Measurements from ENCODE around the gene RASSF5. TPM values are rescaled to one million over a fixed set of nuclear protein-coding genes. Genes with fewer than 3 reads are reported as not detected.
A peak's percentile ranks its signal among the peaks of the same experiment; 100 is the strongest.

The RASSF5 gene
- total and polyA plus RNA-seq, 10 of the 15 experiments (the other 5 are each of a cell fraction or from before 2014, with no cell fraction given): 14.0 to 89.6 (median 68.9) TPM

GRCh38 chr1:206635080-206635977, 128.0 kb downstream of the RASSF5 start, which contains the start of gene DYRK3:
TSS of gene DYRK3 (plus strand) at chr1:206635536. CDS start at chr1:206635704, 168 bp downstream.
- Histone ChIP-seq H3K27me3 (replicated peaks in 1 of 2; ENCODE audit: control insufficient read depth in 2 of 2, insufficient read depth in 2 of 2, low read length in 1 of 2) (no peaks in the 10 kb centered on the region), H3K4me1 (ENCODE audit: control insufficient read depth, insufficient read depth, low read length) (peaks cover 26% of the 10 kb centered on the region), H3K27ac (ENCODE audit: control insufficient read depth, insufficient read depth) (peak within 1 kb of the TSS; percentile 62), H4K20me1 (ENCODE audit: control insufficient read depth, insufficient read depth) (no peaks in the 10 kb centered on the region), H2AFZ (ENCODE audit: control insufficient read depth, low read depth, low read length) (peak within 1 kb of the TSS; percentile 92), H3K36me3 (ENCODE audit: control insufficient read depth in 2 of 2, insufficient read depth in 2 of 2, low read length in 1 of 2) (no peaks in the 10 kb centered on the region), H3K9me3 (replicated peaks; ENCODE audit: control insufficient read depth, insufficient read depth, low read length) (no peaks in the 10 kb centered on the region), H3K4me3 (peak within 1 kb of the TSS; percentile 94), H3K79me2 (ENCODE audit: control insufficient read depth, insufficient read depth, low read length) (peaks cover 18% of the 10 kb centered on the region), H3K9ac (ENCODE audit: control insufficient read depth, insufficient read depth, low read length) (peak within 1 kb of the TSS; percentile 76), H3K4me2 (ENCODE audit: control insufficient read depth, insufficient read depth) (peak within 1 kb of the TSS; percentile 99)
- POLR2A ChIA-PET: interaction anchor here (0.7 to 7.5 kb wide), 19 partner anchors 13 to 284 kb away, joined by 3 to 92 read pairs (median 5); partner anchors contain the start of genes EIF2D, IKBKE and RASSF5
- CTCF ChIA-PET: interaction anchor here (0.7 to 19.1 kb wide), 38 partner anchors 8 to 347 kb away, joined by 3 to 1150 read pairs (median 5); partner anchors contain the start of genes EIF2D, FCMR and IKBKE
- BruUV-seq (replicated peaks): no TSS peak
- intact Hi-C loops (cut with micrococcal nuclease; ENCODE audit: unreplicated experiment): loop anchor here (2.0 to 10.0 kb wide), 4 partner anchors 23 to 277 kb away; partner anchors contain the start of gene EIF2D
- ATAC-seq: peak; percentile 92
- peak; percentile 71 for DNase-seq (ENCODE audit: low read depth, low spot score)
- WGBS (ENCODE audit: insufficient coverage, insufficient replicate concordance, low lambda C conversion rate, missing lambda C conversion rate): under 1% methylated on average over 77 of the region's 84 CpGs
- RAD21 ChIA-PET (ENCODE audit: unreplicated experiment): interaction anchor here (0.7 to 8.7 kb wide), 33 partner anchors 12 to 347 kb away, joined by 3 to 207 read pairs (median 5); partner anchors contain the start of genes EIF2D, FCMR, IKBKE and IL19
- peak; percentile 38 for FAIRE-seq
- SMC1A ChIA-PET (ENCODE audit: uncharacterized antibody, unreplicated experiment): interaction anchor here (0.6 to 10.6 kb wide), 40 partner anchors 9 to 441 kb away, joined by 3 to 301 read pairs (median 4); partner anchors contain the start of genes EIF2D, FCMR and IL19
- in situ Hi-C loops (cut with MboI): no loop called here
- TF ChIP-seq BMI1 (IDR thresholded peaks at IDR 0.05; ENCODE audit: borderline replicate concordance) (peak; percentile 99), TBL1XR1 (IDR thresholded peaks at IDR 0.05; ENCODE audit: low read depth, low read length) (0 out of 2 replicates have a peak, but pooled peaks have one; percentile 6), DPF2 (IDR thresholded peaks at IDR 0.05) (peak; percentile 80; the same call in 1 of the 2 replicates), RCOR1 (conservative IDR thresholded peaks at IDR 0.05; ENCODE audit: low read depth, low read length) (0 out of 2 replicates have a peak, but pooled peaks have one; percentile 72), MEF2B (IDR thresholded peaks at IDR 0.05; ENCODE audit: partially characterized antibody, poor library complexity, severe bottlenecking) (peak; percentile 44), CREB1 (IDR thresholded peaks at IDR 0.05; ENCODE audit: low read depth) (peak; percentile 87), SMAD5 (IDR thresholded peaks at IDR 0.05; ENCODE audit: low read depth) (peak; percentile 73; the same call in 1 of the 2 replicates), BHLHE40 (IDR thresholded peaks at IDR 0.05; ENCODE audit: borderline replicate concordance in 1 of 2, low read depth in 2 of 2, low read length in 1 of 2) (peak; percentile 55 to 83; a peak in 3 of 4 replicates), RB1 (IDR thresholded peaks at IDR 0.05; ENCODE audit: borderline replicate concordance) (peak; percentile 84; the same call in 1 of the 2 replicates), ZNF24 (IDR thresholded peaks at IDR 0.05) (no peak), EED (IDR thresholded peaks at IDR 0.05; ENCODE audit: low read depth) (peak; percentile 86), GATAD2B (conservative IDR thresholded peaks at IDR 0.05; ENCODE audit: low read depth) (peak; percentile 98), ASH2L (IDR thresholded peaks at IDR 0.05; ENCODE audit: borderline replicate concordance, low read depth) (peak; percentile 84; the same call in 1 of the 2 replicates), POLR2AphosphoS2 (IDR thresholded peaks at IDR 0.05; ENCODE audit: low read depth, low read length) (peak; percentile 59; the same call in 1 of the 2 replicates), FOXM1 (IDR thresholded peaks at IDR 0.05; ENCODE audit: low read depth, low read length) (no peak), MAX (IDR thresholded peaks at IDR 0.05; ENCODE audit: low read depth, low read length) (peak; percentile 95), TARDBP (IDR thresholded peaks at IDR 0.05; ENCODE audit: borderline replicate concordance) (0 out of 2 replicates have a peak, but pooled peaks have one; percentile 12), ZNF687 (IDR thresholded peaks at IDR 0.05) (peak; percentile 89), SIN3A (IDR thresholded peaks at IDR 0.05; ENCODE audit: low read depth, low read length) (no peak; the same call in 1 of the 2 replicates)
